Activated T-helper 1 cell treated with anti-CD3 and anti-CD28 coated beads, Interleukin-12 subunit alpha, Interleukin-12 subunit beta, Interleukin-2, Interleukin-4 antibody, amounts not matched to agents 30 ng/mL and 10 ng/mL and 1 ng/mL, durations not matched to agents 14 hours and 24 hours and 36 hours (primary cell): Measurements from ENCODE around the gene SLC44A1. TPM values are rescaled to one million over a fixed set of nuclear protein-coding genes. Genes with fewer than 3 reads are reported as not detected.

Source experiments
- DNase-seq: peaks from one replicate; pipeline ENCODE4 v3.0.0; 2021; ENCODE audit warnings: low spot score
- H3K27ac Mint-ChIP-seq: one replicate; pipeline ENCODE4 v1.8.0; 2021; ENCODE audit warnings: mild to moderate bottlenecking, mixed read lengths
- H3K27me3 Mint-ChIP-seq: one replicate; pipeline ENCODE4 v1.8.0; 2022; ENCODE audit warnings: mild to moderate bottlenecking, moderate library complexity, mixed read lengths; ENCODE audit not compliant: insufficient read depth
- H3K36me3 Mint-ChIP-seq: one replicate; pipeline ENCODE4 v1.8.0; 2021; ENCODE audit warnings: low read depth, mixed read lengths
- H3K4me1 Mint-ChIP-seq: one replicate; pipeline ENCODE4 v1.8.0; 2021; ENCODE audit warnings: low read depth, mixed read lengths
- H3K4me3 Mint-ChIP-seq: one replicate; pipeline ENCODE4 v1.8.0; 2021; ENCODE audit warnings: mild to moderate bottlenecking, moderate library complexity, mixed read lengths
- H3K9me3 Mint-ChIP-seq: one replicate; pipeline ENCODE4 v1.8.0; 2021; ENCODE audit warnings: mixed read lengths
- intact Hi-C: fragments of 100-400 bp; cut with micrococcal nuclease; formaldehyde crosslinking; loops from one replicate; pipeline ENCODE4 v1.15.1; 2024
- total RNA-seq: library from RNA; stranded (reverse); gene quantifications from 2 replicates; pipeline ENCODE4 v1.2.3, GENCODE V29; 2022

Gene SLC44A1
- total RNA-seq, 1 donor from 2014 or later, result 3.8 TPM

GRCh38 chr9:105320568-105320967 lies 76.1 kb downstream of the SLC44A1 start:
- intact Hi-C loops, result no loop called here
- no peaks in the 10 kb centered on the region for H3K36me3 Mint-ChIP-seq
- no peaks in the 10 kb centered on the region for H3K9me3 Mint-ChIP-seq
- no peaks in the 10 kb centered on the region for H3K4me1 Mint-ChIP-seq
- no peak overlapping the region for H3K4me3 Mint-ChIP-seq
- DNase-seq, result no peak
- no peak overlapping the region for H3K27ac Mint-ChIP-seq
- H3K27me3 Mint-ChIP-seq, result peaks cover 9% of the 10 kb centered on the region

DNA sequence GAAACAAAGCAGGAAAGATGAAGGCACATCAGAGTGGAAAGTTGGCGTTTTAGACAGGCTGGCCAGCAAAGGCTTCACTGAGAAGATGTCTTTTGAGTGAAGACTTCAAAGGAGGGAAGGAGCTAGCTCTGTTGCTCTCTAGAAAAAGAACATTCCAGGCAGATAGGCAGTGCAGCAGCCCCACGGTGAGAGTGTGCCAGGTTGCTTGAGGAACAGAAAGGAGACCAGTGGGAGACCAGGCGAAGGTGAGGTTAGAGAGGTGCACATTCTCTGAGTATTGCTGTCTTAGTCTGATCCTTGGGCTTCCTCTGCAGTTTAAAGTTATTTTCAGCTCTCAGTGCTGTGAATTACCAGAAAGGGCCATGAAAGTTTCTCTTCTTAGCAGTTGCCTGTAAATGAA lies 83.8 kb downstream of the SLC44A1 start:
- Mint-ChIP-seq H3K4me3 (no peak overlapping the region), H3K27ac (no peak overlapping the region), H3K36me3 (no peaks in the 10 kb centered on the region), H3K27me3 (peaks cover 4% of the 10 kb centered on the region), H3K9me3 (no peaks in the 10 kb centered on the region), H3K4me1 (no peaks in the 10 kb centered on the region)
- intact Hi-C loops, result no loop called here
- DNase-seq, result no peak

- H3K36me3 Mint-ChIP-seq, result no peaks in the 10 kb centered on the region
- H3K9me3 Mint-ChIP-seq, result no peaks in the 10 kb centered on the region
- H3K27ac Mint-ChIP-seq, result no peak overlapping the region
- no peak overlapping the region for H3K4me3 Mint-ChIP-seq
- no peak for DNase-seq
- H3K27me3 Mint-ChIP-seq, result no peaks in the 10 kb centered on the region
- H3K4me1 Mint-ChIP-seq, result no peaks in the 10 kb centered on the region
- intact Hi-C loops, result no loop called here
Observed at GRCh38 chr9:105328872-105329718, 84.6 kb downstream of the SLC44A1 start.

- Mint-ChIP-seq H3K36me3 (no peaks in the 10 kb centered on the region), H3K9me3 (no peaks in the 10 kb centered on the region), H3K27me3 (no peaks in the 10 kb centered on the region), H3K4me1 (no peaks in the 10 kb centered on the region), H3K4me3 (no peak overlapping the region), H3K27ac (no peak overlapping the region)
- DNase-seq, result no peak
- intact Hi-C loops, result no loop called here
Observed at GRCh38 chr9:105329719-105330062, 85.2 kb downstream of the SLC44A1 start.

DNA sequence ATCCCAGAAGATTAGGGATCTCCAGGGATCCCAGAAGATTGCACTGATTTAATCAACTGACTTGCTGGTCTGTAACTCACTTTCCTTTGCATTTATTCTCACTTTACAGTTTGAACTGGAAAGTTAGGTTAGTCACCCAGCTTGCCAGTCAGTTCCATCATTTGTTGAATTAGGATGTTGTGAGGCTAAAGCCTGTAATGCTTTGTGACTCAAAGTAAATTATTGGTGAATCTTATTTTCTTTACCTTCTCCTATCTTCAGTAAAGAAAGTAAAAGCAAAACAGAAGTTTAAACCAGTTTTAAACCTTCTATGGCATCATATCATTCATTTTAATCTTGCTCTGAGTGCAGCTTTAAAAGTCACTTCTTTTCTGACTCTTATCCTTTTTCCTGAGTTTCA lies 85.8 kb downstream of the SLC44A1 start:
- intact Hi-C loops, result no loop called here
- no peak for DNase-seq
- H3K4me3 Mint-ChIP-seq, result no peak overlapping the region
- H3K9me3 Mint-ChIP-seq, result no peaks in the 10 kb centered on the region
- H3K27ac Mint-ChIP-seq, result no peak overlapping the region
- no peaks in the 10 kb centered on the region for H3K36me3 Mint-ChIP-seq
- no peaks in the 10 kb centered on the region for H3K4me1 Mint-ChIP-seq
- no peaks in the 10 kb centered on the region for H3K27me3 Mint-ChIP-seq

DNA sequence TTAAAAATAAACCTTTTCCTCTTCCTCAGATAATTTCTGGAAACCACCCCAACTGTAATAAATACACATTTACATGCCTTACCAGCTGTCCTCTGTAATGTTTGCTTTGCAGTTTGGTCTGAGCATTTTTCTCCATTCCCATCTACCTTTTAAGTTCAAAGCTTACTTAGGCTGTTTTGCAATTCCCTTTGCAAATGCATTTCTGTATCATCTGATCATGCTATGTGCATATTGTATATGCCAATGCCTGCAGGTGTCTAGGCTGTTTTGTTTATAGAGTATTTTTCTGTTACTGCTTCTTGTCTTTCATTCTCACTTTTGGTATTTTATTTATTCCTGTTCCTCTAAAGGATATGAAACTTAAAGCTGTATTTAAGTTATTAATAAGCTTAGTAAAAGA lies 86.3 kb downstream of the SLC44A1 start:
- no peak overlapping the region for H3K27ac Mint-ChIP-seq
- H3K27me3 Mint-ChIP-seq, result no peaks in the 10 kb centered on the region
- intact Hi-C loops, result no loop called here

GRCh38 chr9:105331160-105331559 lies 86.7 kb downstream of the SLC44A1 start:
- no peaks in the 10 kb centered on the region for H3K27me3 Mint-ChIP-seq
- H3K36me3 Mint-ChIP-seq, result no peaks in the 10 kb centered on the region
- no peaks in the 10 kb centered on the region for H3K4me1 Mint-ChIP-seq
- intact Hi-C loops, result no loop called here
- DNase-seq, result no peak
- H3K9me3 Mint-ChIP-seq, result no peaks in the 10 kb centered on the region
- no peak overlapping the region for H3K27ac Mint-ChIP-seq
- H3K4me3 Mint-ChIP-seq, result no peak overlapping the region

More for the DNA sequence above, 86.3 kb downstream of the SLC44A1 start:
- H3K4me3 Mint-ChIP-seq, result no peak overlapping the region
- no peaks in the 10 kb centered on the region for H3K36me3 Mint-ChIP-seq
- H3K4me1 Mint-ChIP-seq, result no peaks in the 10 kb centered on the region
- no peaks in the 10 kb centered on the region for H3K9me3 Mint-ChIP-seq
- no peak for DNase-seq

DNA sequence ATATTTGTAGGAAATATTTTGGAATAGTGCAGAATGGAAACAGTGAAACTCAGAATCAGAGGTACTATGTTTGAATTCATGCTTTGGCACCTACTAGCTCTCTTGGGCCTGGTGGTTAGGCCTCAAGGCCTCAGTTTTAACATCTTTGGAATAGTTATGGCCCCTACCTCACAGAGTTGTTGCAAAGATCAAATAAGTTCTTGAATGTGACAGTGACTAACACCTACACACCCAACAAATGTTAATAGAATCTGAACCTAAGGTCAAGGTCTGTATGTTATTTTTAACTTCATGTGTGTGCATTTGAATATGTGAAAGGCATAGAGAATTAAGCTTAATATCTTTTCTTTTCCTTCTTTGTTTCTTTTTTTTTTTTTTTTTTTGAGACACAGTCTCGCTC lies 87.3 kb downstream of the SLC44A1 start:
- DNase-seq, result no peak
- Mint-ChIP-seq H3K4me3 (no peak overlapping the region), H3K27me3 (no peaks in the 10 kb centered on the region), H3K9me3 (no peaks in the 10 kb centered on the region), H3K4me1 (no peaks in the 10 kb centered on the region), H3K36me3 (no peaks in the 10 kb centered on the region), H3K27ac (no peak overlapping the region)
- intact Hi-C loops, result no loop called here

DNA sequence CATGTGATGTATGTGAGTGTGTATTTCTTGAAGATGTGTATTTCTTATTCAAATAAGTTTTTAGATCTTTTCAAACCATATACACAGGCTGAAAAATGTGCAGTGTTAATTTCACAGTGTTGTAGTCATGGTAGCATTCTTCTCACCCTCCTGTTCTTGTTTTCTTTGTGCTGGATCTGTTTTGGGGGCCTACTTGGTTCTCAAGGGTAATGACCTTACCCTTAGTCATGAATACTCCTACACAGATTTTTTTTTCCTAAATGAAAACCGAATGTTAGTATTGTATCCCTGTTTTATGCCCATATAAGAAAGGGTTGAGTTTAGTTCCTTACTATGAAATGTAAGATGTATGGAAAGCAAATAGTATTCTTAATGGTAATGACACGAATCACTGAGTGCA lies 88.0 kb downstream of the SLC44A1 start:
- peaks cover 3% of the 10 kb centered on the region for H3K36me3 Mint-ChIP-seq
- H3K4me1 Mint-ChIP-seq, result no peaks in the 10 kb centered on the region
- H3K27me3 Mint-ChIP-seq, result no peaks in the 10 kb centered on the region
- H3K4me3 Mint-ChIP-seq, result no peak overlapping the region
- DNase-seq, result no peak
- intact Hi-C loops, result no loop called here
- H3K27ac Mint-ChIP-seq, result no peak overlapping the region
- H3K9me3 Mint-ChIP-seq, result no peaks in the 10 kb centered on the region

- Mint-ChIP-seq H3K36me3 (peaks cover 3% of the 10 kb centered on the region), H3K4me1 (no peaks in the 10 kb centered on the region), H3K27ac (no peak overlapping the region), H3K9me3 (no peaks in the 10 kb centered on the region), H3K27me3 (no peaks in the 10 kb centered on the region), H3K4me3 (no peak overlapping the region)
- intact Hi-C loops, result no loop called here
- no peak for DNase-seq
Observed at GRCh38 chr9:105333076-105333475, 88.6 kb downstream of the SLC44A1 start.

DNA sequence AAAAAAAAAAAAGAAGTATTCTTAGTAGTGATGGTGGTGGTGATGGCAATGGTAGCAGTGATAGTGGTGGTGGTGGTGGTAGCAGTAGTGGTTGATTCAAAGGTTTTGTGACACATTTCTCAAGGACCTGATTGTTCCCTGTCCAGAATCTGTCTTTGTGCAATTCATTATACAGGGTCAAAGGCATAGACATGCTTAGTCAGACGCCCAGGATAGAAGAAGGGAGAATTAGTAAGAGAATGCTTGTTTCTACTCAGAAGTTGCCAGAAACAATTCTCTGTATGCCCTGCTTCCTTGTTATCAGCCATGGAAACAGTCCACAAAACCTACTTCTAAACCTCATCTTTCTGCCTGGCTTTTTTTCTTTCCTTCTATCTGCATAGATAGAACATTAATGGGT lies 89.4 kb downstream of the SLC44A1 start:
- intact Hi-C loops, result no loop called here
- Mint-ChIP-seq H3K27ac (no peak overlapping the region), H3K9me3 (no peaks in the 10 kb centered on the region), H3K27me3 (no peaks in the 10 kb centered on the region), H3K4me3 (no peak overlapping the region), H3K36me3 (peaks cover 3% of the 10 kb centered on the region), H3K4me1 (no peaks in the 10 kb centered on the region)
- DNase-seq, result no peak

DNA sequence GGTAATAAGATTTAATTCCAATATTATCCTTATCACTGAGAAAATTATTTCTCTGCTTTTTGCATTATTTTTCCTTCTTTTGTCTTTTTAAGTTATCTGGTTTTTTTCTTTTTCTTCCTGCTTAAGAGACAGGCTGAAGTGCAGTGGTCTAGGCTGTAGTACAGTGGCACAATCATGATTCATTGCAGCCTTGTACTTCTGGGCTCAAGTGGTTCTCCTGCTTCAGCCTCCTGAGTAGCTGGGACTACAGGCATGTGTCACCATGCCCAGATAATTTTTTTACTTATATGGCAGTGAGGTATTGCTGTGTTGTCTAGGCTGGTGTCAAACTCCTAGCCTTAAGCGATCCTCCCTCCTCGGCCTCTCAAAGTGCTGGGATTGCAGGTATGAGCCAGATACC lies 93.9 kb downstream of the SLC44A1 start:
- no peaks in the 10 kb centered on the region for H3K9me3 Mint-ChIP-seq
- intact Hi-C loops, result no loop called here
- peaks cover 23% of the 10 kb centered on the region for H3K4me1 Mint-ChIP-seq
- H3K27ac Mint-ChIP-seq, result no peak overlapping the region
- no peak overlapping the region for H3K4me3 Mint-ChIP-seq
- H3K27me3 Mint-ChIP-seq, result no peaks in the 10 kb centered on the region
- no peak for DNase-seq
- H3K36me3 Mint-ChIP-seq, result peaks cover 4% of the 10 kb centered on the region

DNA sequence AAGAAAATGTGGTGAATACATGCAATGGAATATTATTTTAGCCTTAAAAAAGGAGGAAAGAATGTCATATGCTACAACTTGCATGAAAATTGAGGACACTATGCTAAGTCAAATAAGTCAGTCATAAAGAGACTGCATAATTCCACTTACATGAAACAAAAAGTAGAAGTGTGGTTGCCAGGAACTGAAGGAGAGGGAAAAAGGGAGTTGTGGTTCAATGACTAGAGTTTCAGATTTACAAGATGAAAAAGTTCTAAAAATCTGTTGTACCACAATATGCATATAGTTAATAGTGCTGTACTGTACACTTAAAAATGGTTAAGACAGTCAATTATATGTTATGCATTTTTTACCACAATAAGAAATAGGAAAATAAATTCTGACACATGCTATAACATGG lies 95.4 kb downstream of the SLC44A1 start:
- H3K36me3 Mint-ChIP-seq, result peaks cover 4% of the 10 kb centered on the region
- H3K9me3 Mint-ChIP-seq, result no peaks in the 10 kb centered on the region
- H3K27ac Mint-ChIP-seq, result no peak overlapping the region
- H3K4me3 Mint-ChIP-seq, result no peak overlapping the region
- intact Hi-C loops, result loop anchor here (2.0 to 10.0 kb wide), 3 partner anchors 19 to 1245 kb away; partner anchors contain the start of gene SMC2
- DNase-seq, result no peak
- H3K4me1 Mint-ChIP-seq, result peaks cover 23% of the 10 kb centered on the region
- H3K27me3 Mint-ChIP-seq, result no peaks in the 10 kb centered on the region
